HG03558 (cell line): ENCODE measurements around the gene TRUB1.
"Not testable (repeated sequence)": the region's sequence is repeated elsewhere in the genome, so short reads cannot be mapped to it uniquely, and the experiment has no call there.

Experiments used
- ATAC-seq: cut with Tn5 transposase; IDR thresholded peaks from one replicate; pipeline ENCODE4 v1.9.1; 2021; ENCODE audit warnings: moderate number of reproducible peaks; ENCODE audit not compliant: unreplicated experiment; ENCODE audit errors: extremely low read depth

TRUB1 gene

GRCh38 chr10:114923551-114923950, 14.4 kb upstream of the TRUB1 start:
- no peak for ATAC-seq

- peak; percentile 78 for ATAC-seq
Observed at GRCh38 chr10:114925587-114926586, 12.1 kb upstream of the TRUB1 start.

GRCh38 chr10:114928818-114929217, 9.2 kb upstream of the TRUB1 start:
- ATAC-seq: no peak

DNA sequence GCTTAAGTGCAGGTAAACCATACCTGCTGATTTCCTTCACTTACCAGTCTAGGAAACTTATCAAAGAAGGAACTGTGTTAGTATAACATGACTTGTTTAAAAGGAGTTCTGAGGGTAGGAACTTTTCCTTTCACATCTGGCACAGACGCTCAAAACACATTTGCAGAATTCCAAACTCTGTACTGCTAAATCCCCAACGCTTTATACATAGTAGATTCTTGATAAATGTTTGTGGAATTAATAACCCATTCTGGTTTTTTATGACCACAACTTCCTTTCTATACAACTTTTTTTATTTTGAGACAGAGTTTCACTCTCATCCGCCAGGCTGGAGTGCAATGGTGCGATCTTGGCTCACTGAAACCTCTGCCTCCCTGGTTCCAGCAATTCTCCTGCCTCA, 7.7 kb upstream of the TRUB1 start:
- ATAC-seq: no peak

- ATAC-seq: no peak
Observed at GRCh38 chr10:114931072-114931679, 6.8 kb upstream of the TRUB1 start.

DNA sequence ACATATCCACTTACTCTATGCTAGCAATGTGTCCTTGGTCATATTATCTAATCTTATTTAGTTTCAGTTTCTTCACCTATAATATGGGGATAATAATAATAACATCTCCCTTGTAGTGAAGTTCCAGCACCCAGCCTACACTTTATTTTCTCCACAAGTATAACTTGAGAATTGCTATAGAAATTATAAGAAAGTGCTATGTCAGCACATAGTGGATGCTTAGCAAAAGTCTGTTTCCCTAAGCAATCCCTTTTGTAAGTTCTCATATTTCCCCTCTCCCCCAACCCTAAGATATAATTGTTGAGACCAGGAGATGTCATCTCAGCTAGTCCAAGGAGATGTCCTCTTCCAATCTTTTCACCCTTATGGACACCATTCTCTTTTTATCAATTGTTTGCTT, 5.8 kb upstream of the TRUB1 start:
- no peak for ATAC-seq

DNA sequence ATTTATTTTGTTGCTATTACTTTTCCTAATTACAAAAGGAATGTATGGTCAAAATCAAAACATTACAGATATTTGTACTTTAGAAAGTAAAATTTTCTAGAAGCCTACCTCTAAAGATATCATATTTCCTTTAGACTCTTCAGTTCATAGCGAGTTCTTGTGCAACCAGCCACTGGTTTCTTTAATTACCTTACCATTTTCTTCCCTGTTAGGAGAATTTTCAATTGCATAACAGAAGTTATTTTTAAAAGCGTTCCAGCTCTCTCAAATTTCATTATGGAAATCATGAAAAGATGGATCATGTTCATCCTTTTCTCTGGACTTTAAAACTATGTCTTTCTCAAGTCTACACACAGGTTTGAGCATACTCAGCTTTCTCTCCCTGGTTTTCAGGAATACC, 5.0 kb upstream of the TRUB1 start:
- no peak for ATAC-seq

GRCh38 chr10:114933588-114933987, 4.4 kb upstream of the TRUB1 start:
- ATAC-seq: no peak

GRCh38 chr10:114933995-114934394, 4.0 kb upstream of the TRUB1 start:
- not testable (repeated sequence) for ATAC-seq

DNA sequence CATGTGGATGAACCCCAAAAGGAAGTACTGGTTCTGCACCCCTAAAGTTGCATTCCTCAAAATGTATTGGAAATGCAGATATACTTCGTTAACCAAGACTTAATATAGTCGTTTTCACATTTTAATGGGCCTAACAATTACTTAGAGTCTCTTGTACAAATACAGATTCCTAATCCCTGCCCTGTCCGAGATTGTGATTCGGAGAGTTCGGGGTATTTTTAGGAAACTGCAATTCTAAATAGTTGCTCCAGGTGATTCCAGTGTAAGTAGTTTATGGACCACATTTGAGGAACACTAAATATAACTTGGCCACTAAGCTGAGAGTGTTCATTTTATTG, 830 bp downstream of the TRUB1 start:
- no peak for ATAC-seq

DNA sequence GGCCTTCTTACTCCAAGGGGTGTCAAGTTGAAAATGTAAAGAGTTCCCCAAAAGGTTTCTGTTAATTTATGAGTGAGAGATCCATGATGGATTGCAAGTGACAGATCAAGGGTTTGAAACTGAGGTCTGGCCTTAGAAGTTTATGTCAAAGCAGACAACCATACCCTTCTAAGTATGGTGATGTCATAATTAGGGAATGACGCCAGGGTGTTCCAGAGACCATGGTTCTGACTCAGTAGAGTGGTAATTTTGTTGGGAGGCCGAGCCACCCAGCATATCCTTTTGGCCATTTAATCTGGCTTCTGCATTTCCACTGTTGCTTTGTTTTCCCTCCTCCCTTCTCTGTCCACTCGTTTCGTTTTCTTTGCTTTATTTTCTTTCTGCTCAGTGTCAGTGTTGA, 2.7 kb downstream of the TRUB1 start:
- no peak for ATAC-seq

- ATAC-seq: no peak
Observed at GRCh38 chr10:114943000-114943399, 5.0 kb downstream of the TRUB1 start.

- no peak for ATAC-seq
Observed at GRCh38 chr10:114953047-114953446, 15.1 kb downstream of the TRUB1 start.

- ATAC-seq: no peak
Observed at GRCh38 chr10:114955984-114956383, 18.0 kb downstream of the TRUB1 start.

DNA sequence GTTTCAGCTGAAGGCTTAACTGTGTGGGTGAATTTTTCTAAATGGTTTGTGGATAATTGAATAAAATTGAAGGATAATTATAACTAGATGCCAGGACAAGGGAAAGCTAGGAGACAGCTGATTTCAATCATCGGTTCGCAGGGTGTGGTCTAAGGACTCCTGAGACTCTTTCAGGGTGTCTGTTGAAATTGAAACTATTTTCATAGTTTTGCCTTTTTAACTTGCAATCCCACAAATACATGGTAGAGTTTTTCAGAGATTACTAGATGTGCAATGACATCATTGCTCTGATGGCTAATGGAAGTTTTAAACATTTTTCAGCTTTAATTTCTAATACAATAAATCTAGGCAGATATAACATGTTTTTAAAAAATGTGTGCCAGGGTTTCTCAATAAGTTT, 18.5 kb downstream of the TRUB1 start:
- no peak for ATAC-seq

DNA sequence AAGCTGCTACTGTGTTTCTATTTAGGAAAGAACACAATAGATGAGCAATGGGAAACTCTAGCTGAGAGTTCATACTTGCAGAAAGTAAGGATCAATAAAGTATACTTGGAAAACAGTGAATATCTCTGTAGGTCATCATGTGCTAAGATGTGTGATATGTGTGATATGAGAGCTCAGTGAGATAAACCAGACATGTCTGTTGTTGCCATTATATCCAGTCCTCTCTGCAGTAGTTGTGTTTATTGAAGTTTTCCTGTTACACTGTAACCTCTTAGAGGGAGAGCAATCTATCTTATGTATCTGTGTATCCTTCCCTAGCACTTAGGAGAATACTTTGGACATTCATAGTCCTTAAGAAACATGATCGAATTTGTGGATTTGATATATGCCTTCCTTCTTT, 19.1 kb downstream of the TRUB1 start:
- no peak for ATAC-seq

DNA sequence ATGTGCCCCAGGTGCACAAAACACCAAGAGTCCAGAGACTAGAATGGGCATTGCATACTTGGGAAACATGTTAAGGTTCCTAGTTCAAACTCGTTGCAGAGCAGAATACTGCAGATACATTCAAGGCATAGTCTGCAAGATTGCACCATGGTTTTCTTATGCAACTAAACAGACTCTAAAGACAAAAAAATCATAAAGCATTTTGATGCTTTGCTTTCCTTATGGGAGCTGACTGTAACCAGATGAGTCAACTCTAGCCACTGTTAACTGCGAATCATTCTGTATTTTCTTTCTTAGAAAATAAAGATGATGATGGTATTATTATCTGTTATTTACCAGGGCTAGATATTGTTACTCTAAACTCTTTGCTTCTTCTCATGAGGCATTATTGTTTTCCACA, 19.7 kb downstream of the TRUB1 start:
- ATAC-seq: no peak

DNA sequence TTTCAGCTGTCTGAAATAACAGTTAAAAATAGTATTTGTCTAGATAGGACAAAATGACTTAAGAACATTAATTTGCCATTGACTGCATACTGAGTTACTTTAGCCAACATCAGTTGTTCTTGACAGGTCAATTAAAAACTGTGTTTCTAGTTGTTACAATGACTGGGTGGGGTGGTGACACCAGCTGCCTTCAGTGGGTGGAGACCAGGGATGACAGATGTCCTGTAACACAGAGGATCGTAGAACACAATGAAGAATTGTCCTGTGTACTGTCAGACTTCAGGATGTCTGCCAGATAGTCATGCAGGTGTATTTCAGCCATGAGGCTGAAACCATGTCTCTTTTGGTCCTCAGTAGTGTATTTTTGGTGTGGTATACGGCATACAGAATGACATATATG, 24.4 kb downstream of the TRUB1 start:
- no peak for ATAC-seq

GRCh38 chr10:114963908-114964307, 25.9 kb downstream of the TRUB1 start:
- no peak for ATAC-seq

DNA sequence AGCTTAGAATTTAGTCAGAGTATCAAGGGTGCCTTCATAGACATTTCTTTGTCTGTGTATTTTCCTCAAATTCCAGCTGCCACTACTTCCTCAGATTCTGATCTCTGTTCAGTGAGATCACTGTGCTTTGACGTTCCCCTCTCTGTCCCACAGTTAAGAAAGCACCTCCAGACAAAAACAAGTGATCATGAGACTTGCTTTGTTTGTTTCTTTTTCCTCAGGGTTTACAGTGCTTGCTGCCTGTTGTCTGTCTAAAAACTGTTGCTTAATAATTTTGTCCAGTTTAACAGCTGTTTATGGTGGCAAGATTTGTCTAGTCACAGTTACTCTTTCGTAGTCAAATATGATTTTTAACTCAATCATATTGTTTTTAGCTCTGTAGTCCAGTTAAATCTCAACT, 29.1 kb downstream of the TRUB1 start:
- no peak for ATAC-seq

- no peak for ATAC-seq
Observed at GRCh38 chr10:114970515-114970914, 32.5 kb downstream of the TRUB1 start.

GRCh38 chr10:114973306-114973705, 35.3 kb downstream of the TRUB1 start:
- no peak for ATAC-seq
